GM13976 (cell line): ENCODE results near the gene LRMDA.

Experiments
- DNase-seq: peaks from one replicate; pipeline ENCODE4 v3.0.0; 2012; ENCODE audit warnings: low spot score
- CTCF ChIP-seq: IDR thresholded peaks from 2 replicates; pipeline ENCODE4 v1.5.1; 2012; ENCODE audit warnings: borderline replicate concordance, mild to moderate bottlenecking; ENCODE audit not compliant: insufficient read depth; ENCODE audit errors: extremely low read depth, missing control alignments, control extremely low read depth
- in situ Hi-C: fragments of 300-500 bp; cut with MboI; formaldehyde crosslinking; loops from one replicate; pipeline ENCODE4 v1.12.0; 2022; ENCODE audit warnings: low sequenced_read_pairs, mixed read lengths, inconsistent platforms; ENCODE audit not compliant: unreplicated experiment

Gene LRMDA

DNA sequence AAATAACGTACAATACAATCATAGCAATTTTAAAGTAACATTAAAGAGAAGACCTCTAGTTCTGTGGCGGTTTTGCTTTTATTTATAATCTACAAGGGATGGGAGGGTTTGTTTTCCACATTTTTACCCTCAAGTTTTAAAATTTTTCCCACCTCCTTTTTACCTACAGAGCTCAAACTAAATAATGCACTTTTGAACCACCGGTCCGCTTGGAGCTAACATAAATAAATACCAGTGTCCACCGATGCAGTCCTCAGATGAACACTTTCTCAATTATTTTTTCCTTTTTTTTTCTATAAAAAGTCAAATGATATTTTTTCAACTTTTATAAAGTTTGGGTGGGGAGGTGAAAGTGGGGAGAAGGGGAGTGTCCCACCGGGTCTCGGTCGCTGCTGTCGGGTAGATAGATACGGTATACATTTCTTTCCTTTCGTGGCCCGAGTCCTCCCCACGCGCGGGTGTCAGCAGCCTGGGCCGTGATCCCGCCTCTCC, 33.2 kb upstream of the LRMDA start:
- in situ Hi-C loops, result loop anchor here (25.0 kb wide), 1 partner anchor 639 kb away; no protein-coding TSS in a partner anchor
- DNase-seq, result no peak
- no peak for TF ChIP-seq CTCF

DNA sequence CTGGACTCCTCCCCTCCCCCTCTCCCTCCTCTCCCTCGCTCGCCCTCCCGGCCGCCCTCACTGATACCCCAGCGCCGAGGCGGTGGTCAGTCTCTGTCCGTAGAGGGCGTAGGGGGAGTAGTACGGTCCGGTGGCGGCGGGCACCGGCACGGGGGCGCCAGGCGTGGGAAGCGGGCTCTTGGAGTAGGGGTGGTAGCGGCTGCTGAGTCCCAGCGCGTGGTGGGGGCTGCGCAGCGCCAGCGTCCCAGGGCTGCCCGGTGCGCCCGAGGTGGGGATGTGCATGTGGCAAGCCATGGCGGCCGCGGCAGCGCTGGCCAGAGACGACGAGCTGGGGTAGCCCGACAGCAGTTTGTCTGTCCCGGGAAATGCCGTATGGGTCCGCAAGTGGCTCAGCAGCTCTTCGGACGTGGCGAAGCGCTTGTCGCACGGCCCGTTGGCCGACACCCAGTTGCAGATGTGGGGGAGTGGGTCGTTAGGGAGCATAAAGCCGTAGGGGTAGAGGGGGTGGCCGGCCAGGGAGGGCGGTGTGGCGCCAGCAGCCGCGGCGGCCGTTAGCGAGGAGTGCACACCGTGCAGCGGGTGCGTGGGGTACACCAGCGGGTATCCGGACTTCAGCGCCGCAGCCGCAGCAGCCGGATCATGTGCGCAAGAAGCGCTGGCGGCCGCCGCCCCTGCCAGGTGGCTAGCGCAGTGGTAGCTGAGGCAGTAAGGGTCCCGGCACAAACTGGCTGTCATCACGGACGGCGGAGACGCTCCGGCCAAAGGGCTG, 32.5 kb upstream of the LRMDA start:
- TF ChIP-seq CTCF, result no peak
- DNase-seq, result no peak
- in situ Hi-C loops, result loop anchor here (25.0 kb wide), 1 partner anchor 638 kb away; no protein-coding TSS in a partner anchor

DNA sequence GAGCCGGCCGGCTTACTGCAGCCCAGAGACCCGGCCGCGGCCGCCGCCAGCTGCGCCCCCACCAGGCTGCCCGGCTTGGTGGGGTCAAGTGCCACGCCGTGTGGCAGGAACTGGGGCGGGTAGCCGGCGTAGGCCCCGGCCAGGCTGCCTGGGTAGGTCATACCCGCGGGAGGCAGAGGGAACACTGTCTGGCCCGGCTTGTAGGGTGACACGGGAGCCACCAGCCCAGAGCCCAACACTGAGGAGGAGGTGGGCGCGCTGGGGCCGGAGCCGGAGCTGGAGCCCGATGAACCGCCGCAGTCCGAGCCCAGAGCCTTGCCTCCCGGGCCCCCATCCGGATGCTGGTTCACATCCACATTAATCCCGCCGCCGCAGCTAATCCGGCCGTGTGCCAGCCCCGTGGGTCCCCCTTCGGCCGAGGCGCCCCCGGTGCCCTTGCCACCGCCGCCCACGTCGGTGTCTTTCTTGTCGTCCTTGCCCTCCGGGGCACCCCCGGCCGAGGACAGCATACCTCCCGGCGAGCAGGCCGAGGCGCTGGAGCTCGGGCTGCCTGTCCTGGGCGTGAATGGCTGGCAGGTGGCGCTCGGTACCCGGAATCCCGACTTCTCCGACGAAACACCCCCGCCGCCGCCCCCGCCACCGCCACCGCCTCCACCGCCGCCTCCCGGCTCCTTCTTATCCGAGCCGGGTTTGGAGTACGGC, 31.8 kb upstream of the LRMDA start:
- in situ Hi-C loops, result loop anchor here (25.0 kb wide), 1 partner anchor 638 kb away; no protein-coding TSS in a partner anchor
- DNase-seq, result peak; percentile 75
- TF ChIP-seq CTCF, result peak; percentile 47

GRCh38 chr10:75400163-75400770, 31.2 kb upstream of the LRMDA start:
- in situ Hi-C loops, result no loop called here
- TF ChIP-seq CTCF, result no peak
- DNase-seq, result peak; percentile 49

- in situ Hi-C loops, result no loop called here
- DNase-seq, result no peak
- no peak for TF ChIP-seq CTCF
These were observed 30.5 kb upstream of the LRMDA start for GRCh38 chr10:75400771-75401568.

- no peak for TF ChIP-seq CTCF
- in situ Hi-C loops, result no loop called here
- peak; percentile 67 for DNase-seq
These were observed 29.6 kb upstream of the LRMDA start, which contains the start of gene ZNF503 for GRCh38 chr10:75401569-75402485. ZNF503 (minus strand) TSS chr10:75401764; CDS start chr10:75401419, 345 bp downstream.
